ENCODE results near the gene RNF181. TPM values are rescaled to one million over a fixed set of nuclear protein-coding genes. Genes with fewer than 3 reads are reported as not detected.

RNF181 gene
- total and polyA plus RNA-seq, 2 of the 13 experiments (the other 11 are each of a cell fraction or from before 2014, with no cell fraction given) = 224 to 578 TPM

DNA sequence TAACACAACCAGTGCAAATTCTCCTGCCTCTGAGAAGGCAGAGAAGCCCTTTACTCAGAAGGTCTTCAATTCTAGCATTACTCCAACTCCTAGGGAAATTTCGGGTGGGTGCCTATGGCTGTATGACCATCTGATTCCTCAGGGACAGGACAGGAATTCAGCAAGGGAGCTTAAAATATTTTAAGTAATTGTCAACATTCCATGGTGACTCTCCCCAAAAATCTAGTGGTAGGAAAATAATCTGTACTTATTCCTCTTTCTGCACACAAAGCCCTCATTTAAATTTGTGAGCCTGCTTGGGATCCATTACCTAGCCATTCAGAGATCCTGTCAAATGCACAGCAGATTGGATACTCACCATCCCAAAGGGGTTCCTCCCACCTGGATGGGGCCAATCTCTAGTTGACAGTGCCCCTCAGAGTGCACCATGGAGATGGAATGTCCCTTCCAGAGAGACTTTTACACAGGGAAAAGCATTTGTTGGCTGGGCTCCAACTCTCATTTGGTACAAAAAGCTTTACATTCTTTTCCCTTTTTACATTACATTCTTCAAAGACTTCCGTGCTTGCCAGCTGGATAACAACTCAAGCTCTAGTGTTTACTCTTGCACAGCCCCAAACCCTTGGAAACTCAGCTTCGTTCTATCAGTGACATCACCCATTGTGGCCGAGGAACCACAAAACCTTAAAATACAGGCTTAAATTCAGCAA, 10.0 kb downstream of the RNF181 start (continued):
- 0 out of 4 replicates have a peak, but pooled peaks of 1 of the 2 experiments have one; percentile 43 for TF ChIP-seq KLF16 (CRISPR knock-in tag; IDR thresholded peaks at IDR 0.05)
- TF ChIP-seq, protein P1, sequence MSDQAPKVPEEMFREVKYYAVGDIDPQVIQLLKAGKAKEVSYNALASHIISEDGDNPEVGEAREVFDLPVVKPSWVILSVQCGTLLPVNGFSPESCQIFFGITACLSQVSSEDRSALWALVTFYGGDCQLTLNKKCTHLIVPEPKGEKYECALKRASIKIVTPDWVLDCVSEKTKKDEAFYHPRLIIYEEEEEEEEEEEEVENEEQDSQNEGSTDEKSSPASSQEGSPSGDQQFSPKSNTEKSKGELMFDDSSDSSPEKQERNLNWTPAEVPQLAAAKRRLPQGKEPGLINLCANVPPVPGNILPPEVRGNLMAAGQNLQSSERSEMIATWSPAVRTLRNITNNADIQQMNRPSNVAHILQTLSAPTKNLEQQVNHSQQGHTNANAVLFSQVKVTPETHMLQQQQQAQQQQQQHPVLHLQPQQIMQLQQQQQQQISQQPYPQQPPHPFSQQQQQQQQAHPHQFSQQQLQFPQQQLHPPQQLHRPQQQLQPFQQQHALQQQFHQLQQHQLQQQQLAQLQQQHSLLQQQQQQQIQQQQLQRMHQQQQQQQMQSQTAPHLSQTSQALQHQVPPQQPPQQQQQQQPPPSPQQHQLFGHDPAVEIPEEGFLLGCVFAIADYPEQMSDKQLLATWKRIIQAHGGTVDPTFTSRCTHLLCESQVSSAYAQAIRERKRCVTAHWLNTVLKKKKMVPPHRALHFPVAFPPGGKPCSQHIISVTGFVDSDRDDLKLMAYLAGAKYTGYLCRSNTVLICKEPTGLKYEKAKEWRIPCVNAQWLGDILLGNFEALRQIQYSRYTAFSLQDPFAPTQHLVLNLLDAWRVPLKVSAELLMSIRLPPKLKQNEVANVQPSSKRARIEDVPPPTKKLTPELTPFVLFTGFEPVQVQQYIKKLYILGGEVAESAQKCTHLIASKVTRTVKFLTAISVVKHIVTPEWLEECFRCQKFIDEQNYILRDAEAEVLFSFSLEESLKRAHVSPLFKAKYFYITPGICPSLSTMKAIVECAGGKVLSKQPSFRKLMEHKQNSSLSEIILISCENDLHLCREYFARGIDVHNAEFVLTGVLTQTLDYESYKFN (CRISPR knock-in tag; conservative IDR thresholded peaks at IDR 0.05) = 0 out of 2 replicates have a peak, but pooled peaks have one; percentile 12
- TF ChIP-seq, protein P2, sequence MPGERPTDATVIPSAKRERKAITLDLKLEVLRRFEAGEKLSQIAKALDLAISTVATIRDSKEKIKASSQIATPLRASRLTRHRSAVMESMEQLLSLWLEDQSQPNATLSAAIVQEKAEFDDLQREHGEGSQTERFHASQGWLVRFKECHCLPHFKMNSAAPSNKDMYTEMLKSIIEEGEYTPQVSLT (CRISPR knock-in tag; IDR thresholded peaks at IDR 0.05; ENCODE audit: borderline replicate concordance, low read depth) = no peak
- no peak for TF ChIP-seq ZFP36L1 (CRISPR knock-in tag; IDR thresholded peaks at IDR 0.05)
- peak; percentile 28; the same call in 1 of the 2 replicates for TF ChIP-seq FOSL2 (CRISPR knock-in tag; IDR thresholded peaks at IDR 0.05)
- TF ChIP-seq, protein P3, sequence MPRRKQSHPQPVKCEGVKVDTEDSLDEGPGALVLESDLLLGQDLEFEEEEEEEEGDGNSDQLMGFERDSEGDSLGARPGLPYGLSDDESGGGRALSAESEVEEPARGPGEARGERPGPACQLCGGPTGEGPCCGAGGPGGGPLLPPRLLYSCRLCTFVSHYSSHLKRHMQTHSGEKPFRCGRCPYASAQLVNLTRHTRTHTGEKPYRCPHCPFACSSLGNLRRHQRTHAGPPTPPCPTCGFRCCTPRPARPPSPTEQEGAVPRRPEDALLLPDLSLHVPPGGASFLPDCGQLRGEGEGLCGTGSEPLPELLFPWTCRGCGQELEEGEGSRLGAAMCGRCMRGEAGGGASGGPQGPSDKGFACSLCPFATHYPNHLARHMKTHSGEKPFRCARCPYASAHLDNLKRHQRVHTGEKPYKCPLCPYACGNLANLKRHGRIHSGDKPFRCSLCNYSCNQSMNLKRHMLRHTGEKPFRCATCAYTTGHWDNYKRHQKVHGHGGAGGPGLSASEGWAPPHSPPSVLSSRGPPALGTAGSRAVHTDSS (CRISPR knock-in tag; conservative IDR thresholded peaks at IDR 0.05) = no peak
- TF ChIP-seq ZNF263 (CRISPR knock-in tag; IDR thresholded peaks at IDR 0.05) = no peak
- TF ChIP-seq, protein P4, sequence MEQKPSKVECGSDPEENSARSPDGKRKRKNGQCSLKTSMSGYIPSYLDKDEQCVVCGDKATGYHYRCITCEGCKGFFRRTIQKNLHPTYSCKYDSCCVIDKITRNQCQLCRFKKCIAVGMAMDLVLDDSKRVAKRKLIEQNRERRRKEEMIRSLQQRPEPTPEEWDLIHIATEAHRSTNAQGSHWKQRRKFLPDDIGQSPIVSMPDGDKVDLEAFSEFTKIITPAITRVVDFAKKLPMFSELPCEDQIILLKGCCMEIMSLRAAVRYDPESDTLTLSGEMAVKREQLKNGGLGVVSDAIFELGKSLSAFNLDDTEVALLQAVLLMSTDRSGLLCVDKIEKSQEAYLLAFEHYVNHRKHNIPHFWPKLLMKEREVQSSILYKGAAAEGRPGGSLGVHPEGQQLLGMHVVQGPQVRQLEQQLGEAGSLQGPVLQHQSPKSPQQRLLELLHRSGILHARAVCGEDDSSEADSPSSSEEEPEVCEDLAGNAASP (CRISPR knock-in tag; IDR thresholded peaks at IDR 0.05; ENCODE audit: borderline replicate concordance) = 0 out of 2 replicates have a peak, but pooled peaks have one; percentile 11
- TF ChIP-seq MEIS1 (CRISPR knock-in tag; IDR thresholded peaks at IDR 0.05; ENCODE audit: borderline replicate concordance) = no peak
- peak; percentile 48; the same call in 1 of the 2 replicates for TF ChIP-seq CCDC6 (CRISPR knock-in tag; IDR thresholded peaks at IDR 0.05)
- TF ChIP-seq DNMT3B (CRISPR knock-in tag; conservative IDR thresholded peaks at IDR 0.05) = 0 out of 2 replicates have a peak, but pooled peaks have one; percentile 1
- TF ChIP-seq HDAC2 (CRISPR knock-in tag; IDR thresholded peaks at IDR 0.05) = 0 out of 2 replicates have a peak, but pooled peaks have one; percentile 12
- peak; percentile 23; the same call in 1 of the 2 replicates for TF ChIP-seq HMG20A (CRISPR knock-in tag; IDR thresholded peaks at IDR 0.05; ENCODE audit: borderline replicate concordance)
- TF ChIP-seq BHLHE40 (IDR thresholded peaks at IDR 0.05; ENCODE audit: low read length) = no peak
- TF ChIP-seq FOXJ3 (CRISPR knock-in tag; IDR thresholded peaks at IDR 0.05; ENCODE audit: borderline replicate concordance) = no peak
- TF ChIP-seq ISL2 (CRISPR knock-in tag; IDR thresholded peaks at IDR 0.05) = peak; percentile 47; the same call in 1 of the 2 replicates
- TF ChIP-seq SOX5 (CRISPR knock-in tag; IDR thresholded peaks at IDR 0.05; ENCODE audit: borderline replicate concordance) = peak; percentile 59; the same call in 1 of the 2 replicates
- no peak for TF ChIP-seq PCBP2 (optimal IDR thresholded peaks at IDR 0.05; ENCODE audit: low read depth, low read length, poor library complexity, severe bottlenecking)
- peak; percentile 64 for TF ChIP-seq TEAD3 (CRISPR knock-in tag; optimal IDR thresholded peaks at IDR 0.05; ENCODE audit: borderline replicate concordance)
- TF ChIP-seq FOXA3 (CRISPR knock-in tag; IDR thresholded peaks at IDR 0.05) = peak; percentile 68
- TF ChIP-seq, protein P5, sequence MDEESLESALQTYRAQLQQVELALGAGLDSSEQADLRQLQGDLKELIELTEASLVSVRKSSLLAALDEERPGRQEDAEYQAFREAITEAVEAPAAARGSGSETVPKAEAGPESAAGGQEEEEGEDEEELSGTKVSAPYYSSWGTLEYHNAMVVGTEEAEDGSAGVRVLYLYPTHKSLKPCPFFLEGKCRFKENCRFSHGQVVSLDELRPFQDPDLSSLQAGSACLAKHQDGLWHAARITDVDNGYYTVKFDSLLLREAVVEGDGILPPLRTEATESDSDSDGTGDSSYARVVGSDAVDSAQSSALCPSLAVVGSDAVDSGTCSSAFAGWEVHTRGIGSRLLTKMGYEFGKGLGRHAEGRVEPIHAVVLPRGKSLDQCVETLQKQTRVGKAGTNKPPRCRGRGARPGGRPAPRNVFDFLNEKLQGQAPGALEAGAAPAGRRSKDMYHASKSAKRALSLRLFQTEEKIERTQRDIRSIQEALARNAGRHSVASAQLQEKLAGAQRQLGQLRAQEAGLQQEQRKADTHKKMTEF (CRISPR knock-in tag; IDR thresholded peaks at IDR 0.05) = peak; percentile 36; the same call in 1 of the 2 replicates
- TF ChIP-seq ZNF547 (CRISPR knock-in tag; IDR thresholded peaks at IDR 0.05) = no peak
